Kidney epithelial cell (primary cell): ENCODE data around the gene CTBP2. TPM values are rescaled to one million over a fixed set of nuclear protein-coding genes. Genes with fewer than 3 reads are reported as not detected.

Source experiments
- DNase-seq: peaks from one replicate; pipeline ENCODE4 v3.0.0-alpha.2; 2010; ENCODE audit warnings: low read depth
- H3K27me3 ChIP-seq: 2 replicates; pipeline ENCODE4 v1.6.0; 2011; ENCODE audit warnings: low read length; ENCODE audit not compliant: control insufficient read depth, insufficient read depth
- H3K36me3 ChIP-seq: 2 replicates; pipeline ENCODE4 v1.5.1; 2011; ENCODE audit warnings: low read length; ENCODE audit not compliant: control insufficient read depth, insufficient read depth
- H3K4me3 ChIP-seq: 2 replicates; pipeline ENCODE4 v1.5.1; 2011; ENCODE audit warnings: low read depth, mild to moderate bottlenecking, control low read depth, low read length
- CTCF ChIP-seq: IDR thresholded peaks from 2 replicates; pipeline ENCODE4 v1.5.1; 2011; ENCODE audit warnings: mild to moderate bottlenecking, moderate library complexity, low read length, control low read depth, inconsistent platforms; ENCODE audit not compliant: insufficient read depth, poor library complexity, severe bottlenecking
- total RNA-seq: library from RNA; depleted of rRNA; stranded (reverse); fragments of >200 nt; gene quantifications from 2 replicates; pipeline ENCODE4 v1.2.3, GENCODE V29; 2015

The CTBP2 gene
- total RNA-seq, 1 donor from 2014 or later, result 136 TPM

GRCh38 chr10:124955243-124955642 is 205.1 kb downstream of the CTBP2 start:
- Histone ChIP-seq H3K4me3 (no peak overlapping the region), H3K36me3 (no peaks in the 10 kb centered on the region), H3K27me3 (no peaks in the 10 kb centered on the region)
- TF ChIP-seq CTCF, result no peak
- no peak for DNase-seq

GRCh38 chr10:124953421-124953820 is 206.9 kb downstream of the CTBP2 start:
- Histone ChIP-seq H3K36me3 (no peaks in the 10 kb centered on the region), H3K27me3 (no peaks in the 10 kb centered on the region), H3K4me3 (no peak overlapping the region)
- no peak for DNase-seq
- no peak for TF ChIP-seq CTCF

- no peak for TF ChIP-seq CTCF
- H3K36me3 ChIP-seq, result no peaks in the 10 kb centered on the region
- H3K27me3 ChIP-seq, result no peaks in the 10 kb centered on the region
- DNase-seq, result no peak
- H3K4me3 ChIP-seq, result no peak overlapping the region
Measured at GRCh38 chr10:124952123-124952522, 208.2 kb downstream of the CTBP2 start.

GRCh38 chr10:124949543-124949942 is 210.8 kb downstream of the CTBP2 start:
- no peak overlapping the region for H3K4me3 ChIP-seq
- no peak for DNase-seq
- no peaks in the 10 kb centered on the region for H3K36me3 ChIP-seq
- TF ChIP-seq CTCF, result no peak
- H3K27me3 ChIP-seq, result no peaks in the 10 kb centered on the region

GRCh38 chr10:124946945-124947344 is 213.4 kb downstream of the CTBP2 start:
- no peak for DNase-seq
- no peak overlapping the region for H3K4me3 ChIP-seq
- no peaks in the 10 kb centered on the region for H3K27me3 ChIP-seq
- no peak for TF ChIP-seq CTCF
- no peaks in the 10 kb centered on the region for H3K36me3 ChIP-seq

GRCh38 chr10:124944982-124945381 is 215.4 kb downstream of the CTBP2 start:
- no peak for TF ChIP-seq CTCF
- H3K4me3 ChIP-seq, result no peak overlapping the region
- no peak for DNase-seq
- no peaks in the 10 kb centered on the region for H3K36me3 ChIP-seq
- H3K27me3 ChIP-seq, result no peaks in the 10 kb centered on the region
